ENCODE data around the gene RANBP3.

Gene RANBP3

DNA sequence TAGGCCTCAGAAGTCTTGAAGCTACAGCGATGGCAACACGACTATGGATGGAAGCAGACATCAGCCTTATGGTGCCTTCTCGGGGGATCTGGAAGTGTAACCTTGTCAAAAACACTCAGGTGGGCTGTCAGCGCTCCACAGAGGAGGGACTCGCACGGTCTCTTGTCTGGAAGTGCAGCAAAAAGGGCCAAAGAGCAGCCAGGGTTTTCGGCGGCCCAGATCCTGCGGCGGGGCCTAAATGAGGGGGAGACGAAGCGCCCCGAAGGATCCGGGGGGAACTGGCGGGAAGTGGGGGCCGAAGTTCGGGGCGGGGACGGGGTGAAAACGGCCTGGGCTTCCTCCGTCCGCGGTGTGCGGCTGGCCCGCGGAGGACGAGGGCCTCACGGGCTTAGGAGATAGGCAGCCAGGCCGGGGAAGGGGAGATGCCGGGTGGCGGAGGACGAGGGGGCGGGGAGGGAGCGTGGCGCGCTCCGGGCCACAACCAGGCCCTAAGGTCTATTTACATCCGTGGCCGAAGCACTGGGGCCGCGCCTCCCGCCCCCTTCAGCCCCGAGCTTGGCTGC is 637 bp downstream of the RANBP3 start:
- no peaks in the 10 kb centered on the region for H3K9me3 ChIP-seq (ENCODE audit: control insufficient read depth, low read length)
- no peaks in the 10 kb centered on the region for H3K36me3 ChIP-seq (ENCODE audit: control insufficient read depth, insufficient read depth, low read length)
- H3K27me3 ChIP-seq (ENCODE audit: control insufficient read depth, insufficient read depth, low read length): no peaks in the 10 kb centered on the region
- peak overlapping the region; percentile 39 for H3K4me3 ChIP-seq (ENCODE audit: low read length)
- H3K9ac ChIP-seq (ENCODE audit: low read length): peak overlapping the region; percentile 84
- H3K4me1 ChIP-seq (ENCODE audit: control insufficient read depth, insufficient read depth, low read length): peaks cover 39% of the 10 kb centered on the region

GRCh38 chr19:5976768-5977167 is 1.2 kb downstream of the RANBP3 start:
- H3K9ac ChIP-seq (ENCODE audit: low read length): peak overlapping the region; percentile 84
- no peaks in the 10 kb centered on the region for H3K36me3 ChIP-seq (ENCODE audit: control insufficient read depth, insufficient read depth, low read length)
- H3K9me3 ChIP-seq (ENCODE audit: control insufficient read depth, low read length): no peaks in the 10 kb centered on the region
- peak overlapping the region; percentile 39 for H3K4me3 ChIP-seq (ENCODE audit: low read length)
- H3K27me3 ChIP-seq (ENCODE audit: control insufficient read depth, insufficient read depth, low read length): no peaks in the 10 kb centered on the region
- H3K4me1 ChIP-seq (ENCODE audit: control insufficient read depth, insufficient read depth, low read length): peaks cover 39% of the 10 kb centered on the region

DNA sequence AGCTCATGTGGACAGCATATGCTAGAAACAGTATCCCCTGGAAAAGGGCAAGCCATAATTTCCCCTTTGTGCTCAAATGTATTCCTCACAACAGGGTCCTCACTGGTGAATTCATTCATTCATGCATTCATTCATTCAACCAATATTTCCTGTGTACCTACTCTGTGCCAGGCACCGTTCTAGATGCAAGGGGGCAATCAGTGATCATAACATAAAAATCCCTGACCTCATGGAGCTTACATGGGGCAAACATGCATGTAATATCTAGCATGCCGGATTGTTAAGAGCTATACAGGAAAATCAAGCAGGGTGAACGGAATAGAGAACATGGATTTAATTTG is 2.6 kb downstream of the RANBP3 start:
- H3K36me3 ChIP-seq (ENCODE audit: control insufficient read depth, insufficient read depth, low read length): no peaks in the 10 kb centered on the region

DNA sequence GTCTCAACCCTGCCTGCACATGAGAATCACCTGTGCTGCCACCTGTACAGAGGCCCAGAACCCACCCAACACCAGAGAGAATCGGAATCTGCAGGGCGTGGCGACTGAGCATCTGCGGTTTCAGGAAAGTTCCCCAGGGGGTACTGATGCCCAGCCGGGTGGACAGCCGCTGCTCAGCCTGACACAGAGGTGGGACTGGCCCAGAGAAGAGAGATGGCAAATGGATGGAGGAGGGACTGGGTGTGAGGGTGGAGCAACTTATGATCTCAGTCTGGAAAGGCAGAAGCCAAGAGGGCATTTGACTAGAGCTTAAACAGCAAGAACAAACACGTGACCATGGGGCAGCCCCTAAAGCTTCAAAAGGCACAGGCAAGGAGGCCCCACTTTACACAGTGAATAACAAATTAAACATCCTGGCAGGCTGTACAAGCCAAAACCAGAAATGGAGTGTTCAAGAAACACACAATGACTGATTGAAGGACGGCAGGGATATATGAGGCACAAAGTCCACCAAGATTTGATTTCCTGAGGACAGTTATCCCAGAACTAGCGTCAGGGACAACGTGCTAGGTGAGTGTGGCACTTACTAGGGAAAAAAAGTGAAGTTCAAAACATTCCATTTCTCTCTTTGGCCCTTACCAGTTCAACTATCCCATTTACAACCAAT is 3.1 kb downstream of the RANBP3 start:
- H3K27me3 ChIP-seq (ENCODE audit: control insufficient read depth, insufficient read depth, low read length): no peaks in the 10 kb centered on the region
- H3K4me3 ChIP-seq (ENCODE audit: low read length): no peak overlapping the region
- H3K9me3 ChIP-seq (ENCODE audit: control insufficient read depth, low read length): no peaks in the 10 kb centered on the region
- H3K36me3 ChIP-seq (ENCODE audit: control insufficient read depth, insufficient read depth, low read length): no peaks in the 10 kb centered on the region
- no peak overlapping the region for H3K9ac ChIP-seq (ENCODE audit: low read length)
- peaks cover 43% of the 10 kb centered on the region for H3K4me1 ChIP-seq (ENCODE audit: control insufficient read depth, insufficient read depth, low read length)

More for the DNA sequence above, 2.6 kb downstream of the RANBP3 start:
- H3K9me3 ChIP-seq (ENCODE audit: control insufficient read depth, low read length): no peaks in the 10 kb centered on the region
- H3K4me3 ChIP-seq (ENCODE audit: low read length): no peak overlapping the region
- H3K27me3 ChIP-seq (ENCODE audit: control insufficient read depth, insufficient read depth, low read length): no peaks in the 10 kb centered on the region
- H3K4me1 ChIP-seq (ENCODE audit: control insufficient read depth, insufficient read depth, low read length): peaks cover 39% of the 10 kb centered on the region
- H3K9ac ChIP-seq (ENCODE audit: low read length): no peak overlapping the region

GRCh38 chr19:5973867-5974635 is 3.9 kb downstream of the RANBP3 start:
- peaks cover 51% of the 10 kb centered on the region for H3K4me1 ChIP-seq (ENCODE audit: control insufficient read depth, insufficient read depth, low read length)

GRCh38 chr19:5973376-5973775 is 4.6 kb downstream of the RANBP3 start:
- Histone ChIP-seq H3K9me3 (ENCODE audit: control insufficient read depth, low read length) (no peaks in the 10 kb centered on the region), H3K27me3 (ENCODE audit: control insufficient read depth, insufficient read depth, low read length) (no peaks in the 10 kb centered on the region), H3K9ac (ENCODE audit: low read length) (no peak overlapping the region), H3K4me1 (ENCODE audit: control insufficient read depth, insufficient read depth, low read length) (peaks cover 52% of the 10 kb centered on the region), H3K4me3 (ENCODE audit: low read length) (no peak overlapping the region), H3K36me3 (ENCODE audit: control insufficient read depth, insufficient read depth, low read length) (no peaks in the 10 kb centered on the region)

More at GRCh38 chr19:5973867-5974635, 3.9 kb downstream of the RANBP3 start:
- H3K36me3 ChIP-seq (ENCODE audit: control insufficient read depth, insufficient read depth, low read length): no peaks in the 10 kb centered on the region
- no peaks in the 10 kb centered on the region for H3K9me3 ChIP-seq (ENCODE audit: control insufficient read depth, low read length)
- H3K27me3 ChIP-seq (ENCODE audit: control insufficient read depth, insufficient read depth, low read length): no peaks in the 10 kb centered on the region
- H3K9ac ChIP-seq (ENCODE audit: low read length): no peak overlapping the region
- H3K4me3 ChIP-seq (ENCODE audit: low read length): no peak overlapping the region

GRCh38 chr19:5972355-5972731 is 5.6 kb downstream of the RANBP3 start:
- no peak overlapping the region for H3K4me3 ChIP-seq (ENCODE audit: low read length)
- peaks cover 61% of the 10 kb centered on the region for H3K4me1 ChIP-seq (ENCODE audit: control insufficient read depth, insufficient read depth, low read length)
- H3K36me3 ChIP-seq (ENCODE audit: control insufficient read depth, insufficient read depth, low read length): no peaks in the 10 kb centered on the region
- H3K9ac ChIP-seq (ENCODE audit: low read length): no peak overlapping the region
- no peaks in the 10 kb centered on the region for H3K27me3 ChIP-seq (ENCODE audit: control insufficient read depth, insufficient read depth, low read length)
- no peaks in the 10 kb centered on the region for H3K9me3 ChIP-seq (ENCODE audit: control insufficient read depth, low read length)

GRCh38 chr19:5971714-5972354 is 6.1 kb downstream of the RANBP3 start:
- Histone ChIP-seq H3K27me3 (ENCODE audit: control insufficient read depth, insufficient read depth, low read length) (no peaks in the 10 kb centered on the region), H3K9ac (ENCODE audit: low read length) (no peak overlapping the region), H3K9me3 (ENCODE audit: control insufficient read depth, low read length) (no peaks in the 10 kb centered on the region), H3K36me3 (ENCODE audit: control insufficient read depth, insufficient read depth, low read length) (no peaks in the 10 kb centered on the region), H3K4me3 (ENCODE audit: low read length) (no peak overlapping the region), H3K4me1 (ENCODE audit: control insufficient read depth, insufficient read depth, low read length) (peaks cover 61% of the 10 kb centered on the region)

DNA sequence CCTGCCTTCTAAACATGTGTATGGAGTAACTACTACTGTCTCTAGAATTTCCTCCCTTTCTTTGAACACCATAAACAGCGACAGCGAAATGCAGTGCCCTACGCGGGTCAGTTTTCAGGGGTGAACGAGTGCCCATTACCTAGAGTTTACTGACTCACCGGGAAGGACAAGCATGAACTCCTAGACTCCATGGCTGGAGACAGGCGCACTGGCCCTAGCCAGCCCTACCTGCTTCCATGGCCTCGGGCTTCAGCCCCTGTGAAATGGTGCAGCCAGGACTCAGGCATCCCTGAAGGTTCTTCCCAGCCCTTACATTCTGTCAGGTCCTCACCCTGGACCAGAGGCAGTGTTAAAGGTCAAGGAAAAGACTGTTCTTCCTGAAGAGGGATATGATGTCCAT is 8.5 kb downstream of the RANBP3 start:
- Histone ChIP-seq H3K27me3 (ENCODE audit: control insufficient read depth, insufficient read depth, low read length) (no peaks in the 10 kb centered on the region), H3K9ac (ENCODE audit: low read length) (peak overlapping the region; percentile 26), H3K36me3 (ENCODE audit: control insufficient read depth, insufficient read depth, low read length) (no peaks in the 10 kb centered on the region), H3K4me3 (ENCODE audit: low read length) (no peak overlapping the region), H3K4me1 (ENCODE audit: control insufficient read depth, insufficient read depth, low read length) (peaks cover 45% of the 10 kb centered on the region), H3K9me3 (ENCODE audit: control insufficient read depth, low read length) (no peaks in the 10 kb centered on the region)

GRCh38 chr19:5968431-5969373 is 9.2 kb downstream of the RANBP3 start:
- H3K4me1 ChIP-seq (ENCODE audit: control insufficient read depth, insufficient read depth, low read length): peaks cover 40% of the 10 kb centered on the region
- no peaks in the 10 kb centered on the region for H3K27me3 ChIP-seq (ENCODE audit: control insufficient read depth, insufficient read depth, low read length)
- H3K9ac ChIP-seq (ENCODE audit: low read length): peak overlapping the region; percentile 26
- H3K36me3 ChIP-seq (ENCODE audit: control insufficient read depth, insufficient read depth, low read length): no peaks in the 10 kb centered on the region
- no peak overlapping the region for H3K4me3 ChIP-seq (ENCODE audit: low read length)
- no peaks in the 10 kb centered on the region for H3K9me3 ChIP-seq (ENCODE audit: control insufficient read depth, low read length)

GRCh38 chr19:5967994-5968430 is 9.9 kb downstream of the RANBP3 start:
- Histone ChIP-seq H3K9ac (ENCODE audit: low read length) (no peak overlapping the region), H3K4me3 (ENCODE audit: low read length) (no peak overlapping the region), H3K27me3 (ENCODE audit: control insufficient read depth, insufficient read depth, low read length) (no peaks in the 10 kb centered on the region), H3K4me1 (ENCODE audit: control insufficient read depth, insufficient read depth, low read length) (peaks cover 47% of the 10 kb centered on the region), H3K36me3 (ENCODE audit: control insufficient read depth, insufficient read depth, low read length) (no peaks in the 10 kb centered on the region), H3K9me3 (ENCODE audit: control insufficient read depth, low read length) (no peaks in the 10 kb centered on the region)
